Body of pancreas (tissue), 4 donors: ENCODE results near the gene VPS39. TPM values are rescaled to one million over a fixed set of nuclear protein-coding genes. Genes with fewer than 3 reads are reported as not detected.

Experiments used
- ATAC-seq: fragments of 150-250 bp; one replicate; pipeline ENCODE4 v1.9.1; 2016
- DNase-seq, 4 donors: peaks; one replicate each; pipeline ENCODE4 v3.0.0-alpha.2; 2019
- H3K27ac ChIP-seq, 4 donors: fragments of 200-600 bp; sonication (generic); 1 replicate in 3 of 4; 2 replicates in 1 of 4; pipeline versions ENCODE4 v1.5.1 to v1.6.1; 2016 to 2019; ENCODE audit warnings: mild to moderate bottlenecking in 1 of 4, mixed read lengths in 1 of 4, moderate library complexity in 1 of 4
- H3K27me3 ChIP-seq, 2 donors: fragments of 200-600 bp; sonication (generic); one replicate each; pipeline ENCODE4 v1.6.0; 2016; ENCODE audit warnings: mild to moderate bottlenecking in 1 of 2
- H3K36me3 ChIP-seq, 2 donors: fragments of 200-600 bp; sonication (generic); replicated peaks in 1 of 2; 2 replicates each; pipeline ENCODE4 v1.5.1; 2016; ENCODE audit warnings: low read depth in 2 of 2; ENCODE audit not compliant: insufficient read depth in 1 of 2
- H3K4me1 ChIP-seq: fragments of 200-600 bp; sonication (generic); one replicate; pipeline ENCODE4 v1.6.0; 2016
- H3K4me3 ChIP-seq, 2 donors: fragments of 200-600 bp; sonication (generic); 1 replicate in 1 of 2; 2 replicates in 1 of 2; pipeline ENCODE4 v1.5.1; 2016 to 2019
- H3K9me3 ChIP-seq, 3 donors: fragments of 200-600 bp; sonication (generic); 1 replicate in 2 of 3; 2 replicates in 1 of 3; pipeline ENCODE4 v1.5.1; 2016
- CTCF ChIP-seq, 7 experiments: fragments of 450-650 bp in 4 of 7; fragments of 200-600 bp in 3 of 7; sonication (generic) in 3 of 7; IDR thresholded peaks; one replicate each; pipeline ENCODE4 v1.5.1; 2016 to 2019; ENCODE audit warnings: antibody characterized with exemption in 7 of 7
- POLR2A ChIP-seq, 3 donors: fragments of 450-650 bp; IDR thresholded peaks; one replicate each; pipeline ENCODE4 v1.6.1; 2016; ENCODE audit warnings: antibody characterized with exemption in 3 of 3, mild to moderate bottlenecking in 2 of 3
- WGBS, 2 donors: methylation state at CpG; one replicate each; pipeline ENCODE4 v1.1.5; 2017; 5-methylcytosine and 5-hydroxymethylcytosine counted together
- intact Hi-C: fragments of 100-400 bp; cut with DNase I; formaldehyde crosslinking; loops from one replicate; pipeline ENCODE4 v1.15.1; 2023
- total RNA-seq, 2 donors: library from RNA; depleted of rRNA; stranded (reverse); fragments of >200 nt; gene quantifications; one replicate each; pipeline ENCODE4 v1.1.0, GENCODE V29; 2016

Gene VPS39
- total RNA-seq, 2 donors from 2014 or later, result 48.5 to 133 TPM

DNA sequence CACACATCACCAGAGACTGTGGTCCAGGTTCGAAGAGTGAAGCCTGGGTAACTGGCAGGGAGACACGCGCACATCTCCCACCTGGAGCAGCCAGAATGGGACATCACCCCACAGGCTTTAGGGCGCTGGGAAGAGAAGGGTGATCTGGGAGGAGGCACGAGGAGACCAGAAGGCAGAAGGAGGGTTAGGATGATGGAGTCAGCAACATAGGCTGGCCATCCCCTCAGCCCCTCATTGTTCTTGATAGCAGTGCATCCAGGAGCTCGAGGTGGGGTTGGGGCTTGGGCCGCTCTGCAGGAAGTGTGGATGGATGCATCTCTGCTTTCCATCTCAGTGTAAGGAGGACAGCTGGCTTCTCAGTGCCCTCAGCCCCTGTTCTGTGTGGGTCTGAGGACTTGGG lies 66.9 kb downstream of the VPS39 start:
- no peaks in the 10 kb centered on the region for H3K36me3 ChIP-seq
- H3K27ac ChIP-seq, result no peak overlapping the region
- H3K4me1 ChIP-seq, result no peaks in the 10 kb centered on the region
- WGBS, 2 donors, result 78 to 83% methylated on average over 7 of the region's 7 CpGs
- no peak for ATAC-seq
- TF ChIP-seq POLR2A (IDR thresholded peaks at IDR 0.05) (no peak), CTCF (IDR thresholded peaks at IDR 0.05) (no peak)
- intact Hi-C loops, result loop anchor here (10.0 kb wide), 1 partner anchor 146 kb away; no protein-coding TSS in a partner anchor
- no peak overlapping the region for H3K4me3 ChIP-seq
- DNase-seq, result no peak
- H3K9me3 ChIP-seq, result no peaks in the 10 kb centered on the region
- H3K27me3 ChIP-seq, result no peaks in the 10 kb centered on the region

DNA sequence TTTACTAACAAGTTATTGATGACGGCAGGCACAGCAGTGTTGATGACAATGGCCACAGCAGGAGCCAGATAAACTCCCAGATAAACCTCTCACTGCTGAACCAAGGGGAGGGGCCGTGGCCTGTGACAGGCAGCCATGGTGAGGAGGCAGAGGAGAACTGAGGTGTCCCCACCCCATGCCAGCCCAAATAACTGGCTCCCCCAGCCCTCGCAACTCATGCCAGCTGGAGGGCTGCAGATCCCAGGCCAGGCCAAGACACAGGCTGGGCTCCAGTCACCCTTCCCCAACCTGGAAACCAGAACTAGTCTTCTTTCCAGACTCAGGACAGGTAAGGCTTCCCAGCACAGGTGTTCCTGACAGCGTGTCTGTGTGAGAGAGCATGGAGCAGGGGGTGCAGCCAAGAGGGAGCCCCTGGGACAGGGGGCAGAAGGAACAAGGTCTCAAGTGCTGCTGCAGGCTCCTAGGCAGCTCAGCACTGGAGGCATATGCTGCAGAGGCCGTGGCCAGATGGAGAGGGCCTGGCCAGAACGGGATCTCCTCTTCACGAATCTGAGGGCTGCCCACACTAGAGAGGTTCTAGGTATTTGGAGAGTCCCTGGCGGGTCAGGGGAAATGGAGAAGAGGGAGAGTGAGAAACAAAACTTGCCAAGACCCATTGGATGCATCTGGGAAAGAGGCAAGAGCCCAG lies 67.6 kb downstream of the VPS39 start:
- 89 to 97% methylated on average over 6 to 8 of the region's 8 CpGs for WGBS, 2 donors
- intact Hi-C loops, result loop anchor here (10.0 kb wide), 1 partner anchor 146 kb away; no protein-coding TSS in a partner anchor
- no peaks in the 10 kb centered on the region for H3K27me3 ChIP-seq
- no peaks in the 10 kb centered on the region for H3K36me3 ChIP-seq
- H3K4me1 ChIP-seq, result no peaks in the 10 kb centered on the region
- ATAC-seq (no peak), DNase-seq (peak in 1 of 4 donors; percentile 8)
- H3K9me3 ChIP-seq, result no peaks in the 10 kb centered on the region
- no peak overlapping the region for H3K27ac ChIP-seq
- no peak overlapping the region for H3K4me3 ChIP-seq
- no peak for TF ChIP-seq CTCF (IDR thresholded peaks at IDR 0.05)

GRCh38 chr15:42139596-42139995 lies 68.5 kb downstream of the VPS39 start:
- Histone ChIP-seq H3K27ac (no peak overlapping the region), H3K36me3 (no peaks in the 10 kb centered on the region), H3K4me3 (no peak overlapping the region), H3K4me1 (no peaks in the 10 kb centered on the region), H3K27me3 (no peaks in the 10 kb centered on the region), H3K9me3 (no peaks in the 10 kb centered on the region)
- 77 to 78% methylated on average over 6 of the region's 6 CpGs for WGBS, 2 donors
- intact Hi-C loops, result loop anchor here (5.0 kb wide), 1 partner anchor 72 kb away; no protein-coding TSS in a partner anchor
- TF ChIP-seq CTCF (IDR thresholded peaks at IDR 0.05) (no peak), POLR2A (IDR thresholded peaks at IDR 0.05) (no peak)
- DNase-seq (no peak), ATAC-seq (no peak)

DNA sequence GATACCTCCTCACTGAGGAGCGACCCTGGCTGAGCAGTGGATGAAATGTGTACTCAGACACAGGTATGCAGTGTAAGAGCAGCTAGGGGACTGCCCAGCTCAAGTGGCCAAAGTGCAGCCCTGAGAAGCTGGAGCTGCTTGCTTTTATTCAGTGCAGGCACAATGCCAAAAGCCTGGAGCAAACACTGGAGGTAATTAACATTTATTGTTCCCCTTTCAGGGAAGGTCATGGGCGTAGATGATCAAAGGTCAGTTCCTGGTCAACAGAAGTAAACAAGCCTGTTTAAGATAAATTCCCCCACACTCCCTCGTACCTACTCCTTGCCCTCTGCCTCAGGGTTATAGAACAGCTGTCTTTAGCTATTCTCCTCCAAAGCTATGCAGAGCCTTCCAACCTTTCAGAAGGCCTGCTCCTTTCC lies 69.1 kb downstream of the VPS39 start:
- Histone ChIP-seq H3K36me3 (no peaks in the 10 kb centered on the region), H3K27me3 (no peaks in the 10 kb centered on the region), H3K4me1 (no peaks in the 10 kb centered on the region), H3K27ac (no peak overlapping the region), H3K9me3 (no peaks in the 10 kb centered on the region), H3K4me3 (no peak overlapping the region)
- intact Hi-C loops, result loop anchor here (5.0 kb wide), 1 partner anchor 72 kb away; no protein-coding TSS in a partner anchor
- ATAC-seq (no peak), DNase-seq (no peak)
- WGBS, 2 donors, result 45 to 49% methylated on average over 3 of the region's 3 CpGs
- TF ChIP-seq POLR2A (IDR thresholded peaks at IDR 0.05) (no peak), CTCF (IDR thresholded peaks at IDR 0.05) (no peak)

DNA sequence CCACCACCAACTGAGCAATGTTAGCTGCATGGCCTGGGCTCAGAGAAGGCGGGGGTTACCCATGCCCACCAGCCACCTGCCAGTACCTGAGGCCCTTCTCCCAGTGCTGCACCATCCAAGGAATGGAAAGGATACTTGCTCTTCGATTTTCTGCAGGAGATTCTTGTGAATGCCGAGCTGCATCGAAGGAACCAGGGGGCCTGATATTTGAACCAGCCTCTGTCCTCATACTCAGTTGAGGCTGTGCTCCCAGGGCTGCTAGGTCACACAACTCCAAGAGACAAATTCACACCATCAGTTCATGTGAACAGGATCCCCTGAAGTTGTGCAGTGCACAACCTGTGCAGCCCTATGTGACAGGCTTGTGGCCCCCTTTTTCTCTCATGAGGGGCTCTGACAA lies 69.7 kb downstream of the VPS39 start:
- Histone ChIP-seq H3K36me3 (no peaks in the 10 kb centered on the region), H3K9me3 (no peaks in the 10 kb centered on the region), H3K4me3 (no peak overlapping the region), H3K27ac (no peak overlapping the region), H3K27me3 (no peaks in the 10 kb centered on the region), H3K4me1 (no peaks in the 10 kb centered on the region)
- intact Hi-C loops, result loop anchor here (5.0 kb wide), 1 partner anchor 71 kb away; no protein-coding TSS in a partner anchor
- DNase-seq (no peak), ATAC-seq (no peak)
- 69 to 88% methylated on average over 3 to 4 of the region's 4 CpGs for WGBS, 2 donors
- no peak for TF ChIP-seq CTCF (IDR thresholded peaks at IDR 0.05)
- TF ChIP-seq POLR2A (IDR thresholded peaks at IDR 0.05), result no peak
